ENCODE results near the gene ADCY5.

DNA sequence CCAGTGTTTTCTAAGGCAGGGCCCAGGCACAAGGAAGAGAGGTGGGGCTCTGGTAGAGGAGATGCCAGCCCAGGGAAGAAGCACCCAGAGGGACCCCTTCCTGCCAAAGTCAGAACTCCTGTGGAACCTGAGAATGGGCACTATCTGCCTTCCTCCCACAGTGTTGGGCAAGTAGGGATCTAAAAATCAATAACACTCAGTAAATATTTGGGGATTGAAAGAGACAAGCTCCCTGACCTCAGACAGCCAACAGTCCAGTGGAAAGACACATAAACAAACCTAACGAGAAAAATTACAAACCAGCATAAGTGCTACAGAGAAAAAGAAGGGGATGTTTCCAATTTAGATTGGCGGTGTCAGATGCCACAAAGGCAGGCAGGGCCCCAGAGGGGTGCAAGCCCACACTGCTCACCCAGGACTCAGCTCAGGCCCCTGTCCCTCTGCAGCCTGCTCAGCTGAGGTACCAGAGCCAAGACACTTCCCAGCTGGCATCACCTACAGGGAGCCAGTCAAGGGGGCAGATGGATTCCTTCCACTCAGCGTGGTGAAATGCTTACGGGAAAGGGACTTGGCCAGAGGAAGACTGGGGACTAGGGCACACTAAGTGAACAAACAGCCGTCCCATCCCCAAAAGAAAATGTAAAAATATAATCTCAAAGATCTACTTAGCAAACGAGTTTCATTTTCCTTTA, 15.9 kb downstream of the ADCY5 start:
- TF ChIP-seq, protein P1, sequence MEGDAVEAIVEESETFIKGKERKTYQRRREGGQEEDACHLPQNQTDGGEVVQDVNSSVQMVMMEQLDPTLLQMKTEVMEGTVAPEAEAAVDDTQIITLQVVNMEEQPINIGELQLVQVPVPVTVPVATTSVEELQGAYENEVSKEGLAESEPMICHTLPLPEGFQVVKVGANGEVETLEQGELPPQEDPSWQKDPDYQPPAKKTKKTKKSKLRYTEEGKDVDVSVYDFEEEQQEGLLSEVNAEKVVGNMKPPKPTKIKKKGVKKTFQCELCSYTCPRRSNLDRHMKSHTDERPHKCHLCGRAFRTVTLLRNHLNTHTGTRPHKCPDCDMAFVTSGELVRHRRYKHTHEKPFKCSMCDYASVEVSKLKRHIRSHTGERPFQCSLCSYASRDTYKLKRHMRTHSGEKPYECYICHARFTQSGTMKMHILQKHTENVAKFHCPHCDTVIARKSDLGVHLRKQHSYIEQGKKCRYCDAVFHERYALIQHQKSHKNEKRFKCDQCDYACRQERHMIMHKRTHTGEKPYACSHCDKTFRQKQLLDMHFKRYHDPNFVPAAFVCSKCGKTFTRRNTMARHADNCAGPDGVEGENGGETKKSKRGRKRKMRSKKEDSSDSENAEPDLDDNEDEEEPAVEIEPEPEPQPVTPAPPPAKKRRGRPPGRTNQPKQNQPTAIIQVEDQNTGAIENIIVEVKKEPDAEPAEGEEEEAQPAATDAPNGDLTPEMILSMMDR (IDR thresholded peaks at IDR 0.05; ENCODE audit: poor library complexity) = no peak
- no peak for TF ChIP-seq EZH2phosphoT487 (IDR thresholded peaks at IDR 0.05; ENCODE audit: low read depth, severe bottlenecking, unreplicated experiment)
- TF ChIP-seq EZH2 (IDR thresholded peaks at IDR 0.05; ENCODE audit: borderline replicate concordance) = no peak
